AG04449 (cell line): ENCODE measurements around the gene DXO.
"Not testable (repeated sequence)": the region's sequence is repeated elsewhere in the genome, so short reads cannot be mapped to it uniquely, and the experiment has no call there.

Experiments
- CTCF ChIA-PET: fragments of 350-600 bp; formaldehyde crosslinking; extraction: SDS; loops from one replicate; lab custom pipeline; 2021; ENCODE audit warnings: antibody characterized with exemption; lab: Yijun Ruan, JAX
- POLR2A ChIA-PET: fragments of 400-600, 350-600 bp; formaldehyde crosslinking; extraction: SDS; loops from one replicate; lab custom pipeline; 2020; ENCODE audit warnings: antibody characterized with exemption, inconsistent platforms; lab: Yijun Ruan, JAX
- DNase-seq: peaks from one replicate; pipeline ENCODE4 v3.0.0-alpha.2; 2010; ENCODE audit warnings: low read depth, low spot score
- H3K4me3 ChIP-seq: 2 replicates; pipeline ENCODE4 v1.5.1; 2011; ENCODE audit warnings: low read depth, mild to moderate bottlenecking, control low read depth, low read length
- CTCF ChIP-seq: IDR thresholded peaks from one replicate; pipeline ENCODE4 v1.5.1; 2011; ENCODE audit warnings: mild to moderate bottlenecking, moderate library complexity, low read length, control low read depth, inconsistent platforms; ENCODE audit not compliant: insufficient read depth; ENCODE audit errors: missing control alignments

The DXO gene

GRCh38 chr6:31933537-31933936, 38.4 kb downstream of the DXO start:
- CTCF ChIA-PET: no interaction called here
- H3K4me3 ChIP-seq: no peak overlapping the region
- no peak for TF ChIP-seq CTCF
- no peak for DNase-seq
- POLR2A ChIA-PET: no interaction called here

DNA sequence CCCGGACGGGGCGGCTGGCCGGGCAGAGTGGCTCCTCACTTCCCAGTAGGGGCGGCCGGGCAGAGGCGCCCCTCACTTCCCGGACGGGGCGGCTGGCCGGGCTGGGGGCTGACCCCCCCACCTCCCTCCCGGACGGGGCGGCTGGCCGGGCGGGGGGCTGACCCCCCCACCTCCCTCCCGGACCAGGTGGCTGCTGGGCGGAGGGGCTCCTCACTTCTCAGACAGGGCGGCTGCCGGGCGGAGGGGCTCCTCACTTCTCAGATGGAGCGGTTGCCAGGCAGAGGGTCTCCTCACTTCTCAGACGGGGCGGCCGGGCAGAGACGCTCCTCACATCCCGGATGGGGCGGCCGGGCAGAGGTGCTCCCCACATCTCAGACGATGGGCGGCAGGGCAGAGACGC, 39.8 kb downstream of the DXO start:
- H3K4me3 ChIP-seq, CTCF ChIA-PET, DNase-seq, POLR2A ChIA-PET: not testable (repeated sequence)

- H3K4me3 ChIP-seq: no peak overlapping the region
- ChIA-PET POLR2A (no interaction called here), CTCF (interaction anchor here (1.0 to 1.7 kb wide), 3 partner anchors 11 to 22 kb away, joined by 3 to 5 read pairs (median 4); no protein-coding TSS in a partner anchor)
- no peak for DNase-seq
- no peak for TF ChIP-seq CTCF
Measured at GRCh38 chr6:31930962-31931361, 41.0 kb downstream of the DXO start.

- CTCF ChIA-PET: no interaction called here
- H3K4me3 ChIP-seq: no peak overlapping the region
- POLR2A ChIA-PET: no interaction called here
- no peak for DNase-seq
- no peak for TF ChIP-seq CTCF
Measured at GRCh38 chr6:31928672-31928939, 43.3 kb downstream of the DXO start.

GRCh38 chr6:31927863-31928671, 43.9 kb downstream of the DXO start:
- no peak for TF ChIP-seq CTCF
- DNase-seq: no peak
- H3K4me3 ChIP-seq: no peak overlapping the region
- ChIA-PET POLR2A (no interaction called here), CTCF (interaction anchor here (1.0 kb wide), 1 partner anchor 24 kb away, joined by 3 read pairs; no protein-coding TSS in a partner anchor)

GRCh38 chr6:31927242-31927862, 44.6 kb downstream of the DXO start, which contains the start of gene C2:
C2 (plus strand) TSS chr6:31927717; CDS start chr6:31927753, 36 bp downstream.
- DNase-seq: no peak
- ChIA-PET POLR2A (no interaction called here), CTCF (interaction anchor here (1.0 kb wide), 1 partner anchor 25 kb away, joined by 3 read pairs; no protein-coding TSS in a partner anchor)
- TF ChIP-seq CTCF: no peak
- no peak within 1 kb of the TSS; the same call in 1 of the 2 replicates for H3K4me3 ChIP-seq

DNA sequence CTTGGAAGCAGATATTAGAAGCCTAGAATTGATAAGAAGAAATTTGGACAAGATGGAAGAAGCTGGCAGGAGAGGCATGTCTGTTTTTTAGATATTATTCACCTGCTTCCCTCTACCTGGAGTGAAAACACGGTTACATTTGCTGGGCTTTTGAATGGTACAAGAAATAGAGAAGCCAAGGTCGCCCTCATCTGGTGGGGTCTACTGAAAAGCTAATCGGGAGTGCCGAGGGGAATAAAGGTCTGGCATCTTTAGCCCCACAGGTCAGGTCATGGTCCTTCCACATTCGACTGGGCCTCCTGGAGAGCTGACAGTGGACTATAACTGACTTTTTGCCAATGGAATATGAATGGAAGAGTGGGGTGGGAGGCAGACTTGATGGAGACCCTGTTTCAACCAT, 49.0 kb downstream of the DXO start:
- H3K4me3 ChIP-seq: no peak overlapping the region
- no peak for DNase-seq
- POLR2A ChIA-PET: no interaction called here
- CTCF ChIA-PET: interaction anchor here (4.1 kb wide), 1 partner anchor 29 kb away, joined by 23 read pairs; no protein-coding TSS in a partner anchor
- TF ChIP-seq CTCF: no peak
